Measurements from ENCODE around the gene SNTG2. TPM values are rescaled to one million over a fixed set of nuclear protein-coding genes. Genes with fewer than 3 reads are reported as not detected.

The SNTG2 gene
- total RNA-seq, 2 donors from 2014 or later, result 4.1 to 11.9 TPM

GRCh38 chr2:1393321-1393720 lies 442.7 kb downstream of the SNTG2 start:
- no peaks in the 10 kb centered on the region for H3K9me3 ChIP-seq (ENCODE audit: control insufficient read depth, low read length)
- 90 to 100% methylated on average over 1 to 2 of the region's 2 CpGs for WGBS, 2 experiments (ENCODE audit: insufficient coverage in 1 of 2, insufficient read length in 1 of 2)
- H3K27ac ChIP-seq (ENCODE audit: low read depth, low read length), result no peak overlapping the region
- Mint-ChIP-seq H3K27ac (no peak overlapping the region), H3K9me3 (peaks cover 21% of the 10 kb centered on the region), H3K4me3 (no peak overlapping the region), H3K4me1 (peaks cover 9% of the 10 kb centered on the region), H3K36me3 (ENCODE audit: low read depth) (no peaks in the 10 kb centered on the region), H3K27me3 (ENCODE audit: insufficient read depth) (peaks cover 24% of the 10 kb centered on the region)
- no peaks in the 10 kb centered on the region for H3K36me3 ChIP-seq (ENCODE audit: control insufficient read depth, insufficient read depth, low read length)
- H3K27me3 ChIP-seq (ENCODE audit: control insufficient read depth, insufficient read depth, low read length, poor library complexity, severe bottlenecking), result no peaks in the 10 kb centered on the region
- H3K4me1 ChIP-seq (ENCODE audit: control insufficient read depth, insufficient read depth, low read length), result no peaks in the 10 kb centered on the region
- H3K4me3 ChIP-seq (ENCODE audit: low read length), result no peak overlapping the region
- no peak overlapping the region for H3K9ac ChIP-seq (ENCODE audit: extremely low read depth, low read length, poor library complexity, severe bottlenecking)
- TF ChIP-seq CTCF (conservative IDR thresholded peaks at IDR 0.05), result no peak
- no peak for DNase-seq

- H3K36me3 ChIP-seq (ENCODE audit: control insufficient read depth, insufficient read depth, low read length), result no peaks in the 10 kb centered on the region
- no peaks in the 10 kb centered on the region for H3K4me1 ChIP-seq (ENCODE audit: control insufficient read depth, insufficient read depth, low read length)
- no peak overlapping the region for H3K9ac ChIP-seq (ENCODE audit: extremely low read depth, low read length, poor library complexity, severe bottlenecking)
- no peak overlapping the region for H3K27ac Mint-ChIP-seq
- peaks cover 9% of the 10 kb centered on the region for H3K9me3 Mint-ChIP-seq
- no peaks in the 10 kb centered on the region for H3K27me3 ChIP-seq (ENCODE audit: control insufficient read depth, insufficient read depth, low read length, poor library complexity, severe bottlenecking)
- no peak overlapping the region for H3K27ac ChIP-seq (ENCODE audit: low read depth, low read length)
- no peaks in the 10 kb centered on the region for H3K36me3 Mint-ChIP-seq (ENCODE audit: low read depth)
- H3K27me3 Mint-ChIP-seq (ENCODE audit: insufficient read depth), result peaks cover 22% of the 10 kb centered on the region
- H3K9me3 ChIP-seq (ENCODE audit: control insufficient read depth, low read length), result no peaks in the 10 kb centered on the region
- WGBS, 2 experiments (ENCODE audit: insufficient coverage in 1 of 2, insufficient read length in 1 of 2), result 94 to 100% methylated on average over 6 to 7 of the region's 7 CpGs
- no peak for TF ChIP-seq CTCF (conservative IDR thresholded peaks at IDR 0.05)
- no peak overlapping the region for H3K4me3 ChIP-seq (ENCODE audit: low read length)
- no peaks in the 10 kb centered on the region for H3K4me1 Mint-ChIP-seq
- DNase-seq, result no peak
- H3K4me3 Mint-ChIP-seq, result no peak overlapping the region
These were observed 444.2 kb downstream of the SNTG2 start for GRCh38 chr2:1394709-1395408.

- TF ChIP-seq CTCF (conservative IDR thresholded peaks at IDR 0.05), result no peak
- WGBS, 2 experiments (ENCODE audit: insufficient coverage in 1 of 2, insufficient read length in 1 of 2), result 86 to 100% methylated on average over 2 to 4 of the region's 4 CpGs
- no peak overlapping the region for H3K9ac ChIP-seq (ENCODE audit: extremely low read depth, low read length, poor library complexity, severe bottlenecking)
- no peak overlapping the region for H3K27ac ChIP-seq (ENCODE audit: low read depth, low read length)
- no peak overlapping the region for H3K4me3 ChIP-seq (ENCODE audit: low read length)
- H3K4me1 ChIP-seq (ENCODE audit: control insufficient read depth, insufficient read depth, low read length), result no peaks in the 10 kb centered on the region
- no peaks in the 10 kb centered on the region for H3K27me3 ChIP-seq (ENCODE audit: control insufficient read depth, insufficient read depth, low read length, poor library complexity, severe bottlenecking)
- no peaks in the 10 kb centered on the region for H3K36me3 ChIP-seq (ENCODE audit: control insufficient read depth, insufficient read depth, low read length)
- no peaks in the 10 kb centered on the region for H3K9me3 ChIP-seq (ENCODE audit: control insufficient read depth, low read length)
- H3K27ac Mint-ChIP-seq, result no peak overlapping the region
- no peak overlapping the region for H3K4me3 Mint-ChIP-seq
- peaks cover 5% of the 10 kb centered on the region for H3K27me3 Mint-ChIP-seq (ENCODE audit: insufficient read depth)
- no peaks in the 10 kb centered on the region for H3K4me1 Mint-ChIP-seq
- no peaks in the 10 kb centered on the region for H3K9me3 Mint-ChIP-seq
- no peaks in the 10 kb centered on the region for H3K36me3 Mint-ChIP-seq (ENCODE audit: low read depth)
- DNase-seq, result no peak
These were observed 446.7 kb downstream of the SNTG2 start for GRCh38 chr2:1397350-1397749.

All from endodermal cell (in vitro differentiated cells).